ENCODE data around the gene EFHC2.

GRCh38 chrX:44104699-44105098, 238.8 kb downstream of the EFHC2 start:
- TF ChIP-seq, protein P1, sequence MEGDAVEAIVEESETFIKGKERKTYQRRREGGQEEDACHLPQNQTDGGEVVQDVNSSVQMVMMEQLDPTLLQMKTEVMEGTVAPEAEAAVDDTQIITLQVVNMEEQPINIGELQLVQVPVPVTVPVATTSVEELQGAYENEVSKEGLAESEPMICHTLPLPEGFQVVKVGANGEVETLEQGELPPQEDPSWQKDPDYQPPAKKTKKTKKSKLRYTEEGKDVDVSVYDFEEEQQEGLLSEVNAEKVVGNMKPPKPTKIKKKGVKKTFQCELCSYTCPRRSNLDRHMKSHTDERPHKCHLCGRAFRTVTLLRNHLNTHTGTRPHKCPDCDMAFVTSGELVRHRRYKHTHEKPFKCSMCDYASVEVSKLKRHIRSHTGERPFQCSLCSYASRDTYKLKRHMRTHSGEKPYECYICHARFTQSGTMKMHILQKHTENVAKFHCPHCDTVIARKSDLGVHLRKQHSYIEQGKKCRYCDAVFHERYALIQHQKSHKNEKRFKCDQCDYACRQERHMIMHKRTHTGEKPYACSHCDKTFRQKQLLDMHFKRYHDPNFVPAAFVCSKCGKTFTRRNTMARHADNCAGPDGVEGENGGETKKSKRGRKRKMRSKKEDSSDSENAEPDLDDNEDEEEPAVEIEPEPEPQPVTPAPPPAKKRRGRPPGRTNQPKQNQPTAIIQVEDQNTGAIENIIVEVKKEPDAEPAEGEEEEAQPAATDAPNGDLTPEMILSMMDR (IDR thresholded peaks at IDR 0.05; ENCODE audit: poor library complexity, severe bottlenecking), result no peak
- TF ChIP-seq EP300 (conservative IDR thresholded peaks at IDR 0.05; ENCODE audit: poor library complexity, severe bottlenecking) (no peak), POLR2AphosphoS5 (IDR thresholded peaks at IDR 0.05) (no peak), MXI1 (conservative IDR thresholded peaks at IDR 0.05; ENCODE audit: poor library complexity, severe bottlenecking) (no peak), TAF1 (IDR thresholded peaks at IDR 0.05; ENCODE audit: low read depth) (no peak), EZH2 (IDR thresholded peaks at IDR 0.05; ENCODE audit: borderline replicate concordance, insufficient read depth, low read length, poor library complexity, severe bottlenecking) (no peak), SMC3 (conservative IDR thresholded peaks at IDR 0.05; ENCODE audit: poor library complexity) (no peak), RAD21 (conservative IDR thresholded peaks at IDR 0.05) (no peak)
- TF ChIP-seq, protein P2, sequence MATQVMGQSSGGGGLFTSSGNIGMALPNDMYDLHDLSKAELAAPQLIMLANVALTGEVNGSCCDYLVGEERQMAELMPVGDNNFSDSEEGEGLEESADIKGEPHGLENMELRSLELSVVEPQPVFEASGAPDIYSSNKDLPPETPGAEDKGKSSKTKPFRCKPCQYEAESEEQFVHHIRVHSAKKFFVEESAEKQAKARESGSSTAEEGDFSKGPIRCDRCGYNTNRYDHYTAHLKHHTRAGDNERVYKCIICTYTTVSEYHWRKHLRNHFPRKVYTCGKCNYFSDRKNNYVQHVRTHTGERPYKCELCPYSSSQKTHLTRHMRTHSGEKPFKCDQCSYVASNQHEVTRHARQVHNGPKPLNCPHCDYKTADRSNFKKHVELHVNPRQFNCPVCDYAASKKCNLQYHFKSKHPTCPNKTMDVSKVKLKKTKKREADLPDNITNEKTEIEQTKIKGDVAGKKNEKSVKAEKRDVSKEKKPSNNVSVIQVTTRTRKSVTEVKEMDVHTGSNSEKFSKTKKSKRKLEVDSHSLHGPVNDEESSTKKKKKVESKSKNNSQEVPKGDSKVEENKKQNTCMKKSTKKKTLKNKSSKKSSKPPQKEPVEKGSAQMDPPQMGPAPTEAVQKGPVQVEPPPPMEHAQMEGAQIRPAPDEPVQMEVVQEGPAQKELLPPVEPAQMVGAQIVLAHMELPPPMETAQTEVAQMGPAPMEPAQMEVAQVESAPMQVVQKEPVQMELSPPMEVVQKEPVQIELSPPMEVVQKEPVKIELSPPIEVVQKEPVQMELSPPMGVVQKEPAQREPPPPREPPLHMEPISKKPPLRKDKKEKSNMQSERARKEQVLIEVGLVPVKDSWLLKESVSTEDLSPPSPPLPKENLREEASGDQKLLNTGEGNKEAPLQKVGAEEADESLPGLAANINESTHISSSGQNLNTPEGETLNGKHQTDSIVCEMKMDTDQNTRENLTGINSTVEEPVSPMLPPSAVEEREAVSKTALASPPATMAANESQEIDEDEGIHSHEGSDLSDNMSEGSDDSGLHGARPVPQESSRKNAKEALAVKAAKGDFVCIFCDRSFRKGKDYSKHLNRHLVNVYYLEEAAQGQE (IDR thresholded peaks at IDR 0.05; ENCODE audit: borderline replicate concordance), result no peak
